Fibroblast of mammary gland (primary cell): Measurements from ENCODE around the gene RFX8.

Source experiments
- DNase-seq: peaks from one replicate; pipeline ENCODE4 v3.0.0-alpha.2; 2010; ENCODE audit warnings: low read depth
- H3K4me3 ChIP-seq: 2 replicates; pipeline ENCODE4 v1.5.1; 2011; ENCODE audit warnings: low read depth, mild to moderate bottlenecking, low read length, moderate library complexity; ENCODE audit not compliant: control insufficient read depth
- TF ChIP-seq, protein P1 (sequence below): conservative IDR thresholded peaks from 2 replicates; pipeline ENCODE4 v1.5.1; 2011; ENCODE audit warnings: low read depth, low read length, inconsistent platforms; ENCODE audit not compliant: control insufficient read depth, insufficient read depth

Gene RFX8

DNA sequence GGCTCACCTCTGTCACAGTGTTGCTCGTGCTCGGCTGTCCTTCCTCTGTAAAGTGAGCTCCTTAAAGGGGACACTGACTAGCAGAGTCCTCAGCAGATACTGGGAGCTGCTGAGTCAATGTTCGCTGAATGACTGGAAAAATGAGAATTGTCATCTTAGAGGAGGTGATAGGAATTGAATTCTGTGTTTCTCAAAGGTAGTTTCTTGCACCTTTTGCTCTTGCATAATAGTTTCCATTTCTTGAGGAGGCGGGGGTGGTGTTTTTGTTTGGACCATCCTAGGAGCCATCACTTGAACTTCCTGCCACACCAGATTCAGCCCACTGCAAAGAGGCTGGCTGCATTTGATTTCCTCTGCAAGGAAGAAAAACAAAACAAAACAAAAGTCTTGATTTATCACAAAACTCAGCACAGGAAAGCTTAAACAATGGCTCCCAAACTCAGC, 11.4 kb upstream of the RFX8 start:
- TF ChIP-seq, protein P1, sequence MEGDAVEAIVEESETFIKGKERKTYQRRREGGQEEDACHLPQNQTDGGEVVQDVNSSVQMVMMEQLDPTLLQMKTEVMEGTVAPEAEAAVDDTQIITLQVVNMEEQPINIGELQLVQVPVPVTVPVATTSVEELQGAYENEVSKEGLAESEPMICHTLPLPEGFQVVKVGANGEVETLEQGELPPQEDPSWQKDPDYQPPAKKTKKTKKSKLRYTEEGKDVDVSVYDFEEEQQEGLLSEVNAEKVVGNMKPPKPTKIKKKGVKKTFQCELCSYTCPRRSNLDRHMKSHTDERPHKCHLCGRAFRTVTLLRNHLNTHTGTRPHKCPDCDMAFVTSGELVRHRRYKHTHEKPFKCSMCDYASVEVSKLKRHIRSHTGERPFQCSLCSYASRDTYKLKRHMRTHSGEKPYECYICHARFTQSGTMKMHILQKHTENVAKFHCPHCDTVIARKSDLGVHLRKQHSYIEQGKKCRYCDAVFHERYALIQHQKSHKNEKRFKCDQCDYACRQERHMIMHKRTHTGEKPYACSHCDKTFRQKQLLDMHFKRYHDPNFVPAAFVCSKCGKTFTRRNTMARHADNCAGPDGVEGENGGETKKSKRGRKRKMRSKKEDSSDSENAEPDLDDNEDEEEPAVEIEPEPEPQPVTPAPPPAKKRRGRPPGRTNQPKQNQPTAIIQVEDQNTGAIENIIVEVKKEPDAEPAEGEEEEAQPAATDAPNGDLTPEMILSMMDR = no peak
- no peak for DNase-seq
- H3K4me3 ChIP-seq = no peak overlapping the region

DNA sequence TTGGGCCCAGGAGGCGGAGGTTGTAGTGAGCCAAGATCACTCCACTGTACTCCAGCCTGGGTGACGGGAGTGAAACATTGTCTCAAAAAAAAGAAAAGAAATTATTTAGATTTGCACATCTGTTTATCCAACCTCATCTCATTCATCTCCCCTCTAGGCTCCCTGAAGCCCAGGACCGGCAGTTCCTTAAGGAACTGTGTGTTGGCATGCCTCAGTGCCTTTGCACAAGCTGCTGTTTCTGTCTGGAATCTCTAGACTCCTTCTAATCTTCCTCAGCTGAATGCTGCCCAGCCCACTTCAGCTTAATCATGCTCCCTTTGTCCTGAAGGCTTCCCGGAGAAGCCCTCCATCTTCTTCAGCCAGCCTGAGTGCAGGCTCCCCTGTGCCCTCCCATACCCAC, 10.9 kb upstream of the RFX8 start:
- TF ChIP-seq, protein P1 = no peak
- DNase-seq = no peak
- no peak overlapping the region for H3K4me3 ChIP-seq

DNA sequence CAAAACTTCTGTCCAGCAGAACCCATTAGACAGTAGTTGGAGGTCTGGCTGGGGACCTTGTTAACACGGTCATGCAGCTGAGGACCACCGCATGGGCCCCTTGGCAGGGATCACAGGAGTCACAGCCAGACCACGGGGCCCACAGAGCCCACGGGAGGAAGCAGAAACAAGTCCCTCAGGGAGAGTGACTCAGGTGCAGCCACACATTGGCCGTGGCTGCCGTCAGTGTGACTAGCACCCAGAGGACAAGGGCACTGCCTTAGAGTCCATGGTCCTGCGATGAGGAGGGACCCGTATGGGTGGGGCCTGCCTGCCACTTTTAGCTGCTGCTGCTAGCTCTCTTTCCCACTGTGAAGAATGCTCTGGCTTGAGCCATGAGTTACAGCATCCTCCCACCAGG, 5.9 kb upstream of the RFX8 start:
- no peak for DNase-seq
- TF ChIP-seq, protein P1 = no peak
- H3K4me3 ChIP-seq = no peak overlapping the region

DNA sequence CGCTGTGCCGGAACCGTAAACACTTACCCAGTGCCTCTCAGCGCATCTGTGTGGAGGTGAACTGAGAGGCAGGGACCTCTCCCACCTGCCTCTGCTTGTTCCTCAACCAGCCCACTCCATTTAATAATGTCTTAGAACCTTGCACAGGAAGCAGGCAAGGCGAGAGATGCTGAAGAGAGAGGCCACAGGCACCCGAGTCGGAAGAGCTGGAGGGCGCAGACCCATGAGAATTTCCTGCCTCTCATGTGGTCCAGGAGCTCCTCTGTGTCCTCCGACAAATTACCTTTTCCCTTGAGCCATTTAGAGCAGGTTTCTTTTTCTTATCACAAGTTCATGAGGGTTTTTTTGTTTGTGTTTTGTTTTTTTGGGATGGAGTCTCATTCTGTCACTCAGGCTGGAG, 4.9 kb upstream of the RFX8 start:
- TF ChIP-seq, protein P1 = no peak
- no peak overlapping the region for H3K4me3 ChIP-seq
- no peak for DNase-seq

DNA sequence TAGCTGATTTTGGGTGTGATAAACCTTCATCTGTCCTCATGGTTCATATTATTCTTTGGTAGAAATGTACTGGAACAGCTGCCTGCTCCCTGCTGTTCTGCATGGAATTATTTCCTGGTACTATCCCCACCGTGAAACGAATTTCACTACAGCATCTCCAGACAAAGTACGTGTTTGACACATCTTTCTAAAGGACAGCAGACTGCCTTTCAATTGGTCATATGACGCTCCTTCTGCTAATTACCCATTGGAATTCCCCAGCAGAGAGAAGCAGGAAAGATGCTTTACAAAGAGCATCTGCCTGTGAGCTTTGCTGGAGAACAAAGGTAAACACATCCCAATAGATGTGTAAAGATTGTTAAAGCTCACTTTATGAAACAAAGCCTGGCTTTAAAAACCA, 4.4 kb upstream of the RFX8 start:
- no peak overlapping the region for H3K4me3 ChIP-seq
- no peak for DNase-seq
- TF ChIP-seq, protein P1 = no peak

DNA sequence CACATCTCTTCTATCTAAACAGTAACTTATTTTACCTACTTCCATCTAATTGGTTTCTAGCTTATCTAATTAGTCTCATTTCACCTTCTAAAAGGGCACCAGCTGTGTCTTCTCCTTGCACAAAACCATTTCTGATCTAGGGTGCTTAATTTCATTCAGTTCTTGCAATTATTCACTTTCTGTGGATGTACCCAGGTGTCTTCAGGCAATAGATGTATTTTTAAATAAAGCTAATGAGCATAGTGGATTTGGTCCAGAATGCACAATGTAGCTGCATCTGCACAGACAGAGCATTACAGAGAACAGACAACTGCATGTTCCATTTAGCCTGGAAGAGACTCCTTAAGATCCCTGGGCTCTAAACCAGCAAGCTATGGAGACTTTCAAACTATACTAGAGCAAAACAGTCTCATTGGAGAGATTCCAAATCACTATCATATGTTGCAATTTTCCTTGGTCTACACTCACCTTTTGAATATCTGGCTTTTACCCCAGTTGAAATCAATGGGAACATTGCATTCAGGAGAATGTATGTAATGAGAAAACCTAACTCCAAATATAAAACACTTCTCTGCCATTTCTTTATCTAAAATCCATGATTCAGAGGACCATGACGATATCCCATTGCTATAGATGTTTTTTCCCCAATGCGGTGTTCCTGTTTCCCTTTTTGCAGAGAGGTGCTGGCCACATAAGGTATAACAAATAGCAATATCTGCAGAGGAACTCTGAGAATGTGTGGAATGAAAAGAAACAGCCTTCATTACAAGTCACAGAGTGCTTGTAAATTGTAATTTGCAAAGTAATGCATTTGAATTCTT, 3.5 kb upstream of the RFX8 start:
- TF ChIP-seq, protein P1 = no peak
- no peak overlapping the region for H3K4me3 ChIP-seq
- peak; percentile 68 for DNase-seq
